SK-N-SH (cell line): Measurements from ENCODE around the gene LCE3A. TPM values are rescaled to one million over a fixed set of nuclear protein-coding genes. Genes with fewer than 3 reads are reported as not detected.

Experiments used
- CTCF ChIA-PET: fragments of 300-600, 350-600 bp; formaldehyde crosslinking; extraction: SDS; loops from one replicate; lab custom pipeline; 2021; lab: Yijun Ruan, JAX
- POLR2A ChIA-PET: fragments of 350-600 bp; sonication (Branson Sonifier 250); formaldehyde crosslinking; extraction: SDS; loops from one replicate; lab custom pipeline; 2020; ENCODE audit warnings: antibody characterized with exemption, inconsistent platforms; lab: Yijun Ruan, JAX
- DNase-seq: peaks from one replicate; pipeline ENCODE4 v3.0.0; 2012
- H2AFZ ChIP-seq: fragments of 200-600 bp; sonication (generic); 2 replicates; pipeline ENCODE4 v1.8.1; 2016; ENCODE audit warnings: antibody characterized with exemption, mild to moderate bottlenecking, low read depth
- H3F3A ChIP-seq: fragments of 200-600 bp; sonication (generic); replicated peaks from 2 replicates; pipeline ENCODE3; 2016; ENCODE audit warnings: antibody characterized with exemption, mild to moderate bottlenecking; ENCODE audit not compliant: insufficient read depth
- H3K27ac ChIP-seq, 2 experiments: fragments of 200-500 bp in 1 of 2; fragments of 200-600 bp in 1 of 2; sonication (Bioruptor generic) in 1 of 2; sonication (generic), shearing (Covaris generic) in 1 of 2; 2 replicates each; pipeline versions ENCODE4 v1.5.1 to v1.6.1; 2014 to 2016; ENCODE audit warnings: low read depth in 2 of 2, inconsistent platforms in 1 of 2, low read length in 1 of 2, mild to moderate bottlenecking in 1 of 2, mixed read lengths in 1 of 2
- H3K27me3 ChIP-seq: fragments of 200-600 bp; sonication (generic), shearing (Covaris generic); 2 replicates; pipeline ENCODE4 v1.6.1; 2016; ENCODE audit warnings: mixed run types; ENCODE audit not compliant: insufficient read depth
- H3K36me3 ChIP-seq, 2 experiments: fragments of 200-500 bp in 1 of 2; fragments of 200-600 bp in 1 of 2; sonication (Bioruptor generic) in 1 of 2; sonication (generic) in 1 of 2; replicated peaks in 1 of 2; 2 replicates each; pipeline versions ENCODE3 to v1.5.1; 2014 to 2016; ENCODE audit warnings: low read length in 1 of 2, mild to moderate bottlenecking in 1 of 2; ENCODE audit not compliant: insufficient read depth in 2 of 2, control insufficient read depth in 1 of 2
- H3K4me1 ChIP-seq, 2 experiments: fragments of 200-500 bp in 1 of 2; fragments of 200-600 bp in 1 of 2; sonication (Bioruptor generic) in 1 of 2; sonication (generic), shearing (Covaris generic) in 1 of 2; 2 replicates each; pipeline versions ENCODE4 v1.5.1 to v1.6.1; 2014 to 2016; ENCODE audit warnings: low read depth in 1 of 2, low read length in 1 of 2, mixed run types in 1 of 2; ENCODE audit not compliant: insufficient read depth in 2 of 2, control insufficient read depth in 1 of 2
- H3K4me2 ChIP-seq: fragments of 200-600 bp; sonication (generic), shearing (Covaris generic); 2 replicates; pipeline ENCODE4 v1.6.1; 2017; ENCODE audit warnings: mixed run types
- H3K4me3 ChIP-seq, 2 experiments: fragments of 200-500 bp in 1 of 2; fragments of 200-600 bp in 1 of 2; sonication (Bioruptor generic) in 1 of 2; sonication (generic), shearing (Covaris generic) in 1 of 2; 2 replicates each; pipeline versions ENCODE4 v1.5.1 to v1.8.1; 2014 to 2016; ENCODE audit warnings: low read depth in 2 of 2, inconsistent platforms in 1 of 2, low read length in 1 of 2, mild to moderate bottlenecking in 1 of 2, mixed read lengths in 1 of 2, moderate library complexity in 1 of 2
- H3K79me2 ChIP-seq: fragments of 200-600 bp; sonication (generic); 2 replicates; pipeline ENCODE4 v1.8.1; 2017; ENCODE audit warnings: mild to moderate bottlenecking; ENCODE audit not compliant: insufficient read depth
- H3K9ac ChIP-seq: fragments of 200-600 bp; sonication (generic); 2 replicates; pipeline ENCODE4 v1.6.1; 2017; ENCODE audit warnings: mixed run types
- H3K9me2 ChIP-seq: fragments of 200-600 bp; sonication (generic); 2 replicates; pipeline ENCODE4 v1.6.1; 2017; ENCODE audit warnings: mixed run types
- H3K9me3 ChIP-seq: fragments of 200-600 bp; sonication (generic); 2 replicates; pipeline ENCODE4 v1.6.1; 2017; ENCODE audit warnings: mixed run types, mild to moderate bottlenecking, moderate library complexity
- H4K20me1 ChIP-seq: fragments of 200-600 bp; sonication (generic); 2 replicates; pipeline ENCODE4 v1.6.1; 2017; ENCODE audit warnings: mild to moderate bottlenecking, mixed run types; ENCODE audit not compliant: insufficient read depth
- EP300 ChIP-seq, 2 experiments: IDR thresholded peaks; 2 replicates each; pipeline versions ENCODE4 v1.4.0 to v1.6.1; 2012; ENCODE audit warnings: borderline replicate concordance in 1 of 2, low read depth in 1 of 2, low read length in 1 of 2
- FOSL2 ChIP-seq: IDR thresholded peaks from 2 replicates; pipeline ENCODE4 v1.4.0; 2012; ENCODE audit warnings: low read depth, mild to moderate bottlenecking, moderate library complexity, borderline replicate concordance
- JUND ChIP-seq: IDR thresholded peaks from 2 replicates; pipeline ENCODE4 v1.4.0; 2012
- MEF2A ChIP-seq: IDR thresholded peaks from 2 replicates; pipeline ENCODE4 v1.4.0; 2012; ENCODE audit warnings: low read depth, borderline replicate concordance
- NFIC ChIP-seq: IDR thresholded peaks from 2 replicates; pipeline ENCODE4 v1.4.0; 2012; ENCODE audit warnings: borderline replicate concordance
- POLR2AphosphoS5 ChIP-seq: IDR thresholded peaks from 2 replicates; pipeline ENCODE4 v1.6.1; 2012; ENCODE audit warnings: low read depth, low read length
- RFX5 ChIP-seq: IDR thresholded peaks from 2 replicates; pipeline ENCODE4 v1.6.1; 2012; ENCODE audit warnings: mild to moderate bottlenecking, improper control_type of control experiment, low read length
- SIN3A ChIP-seq: IDR thresholded peaks from 2 replicates; pipeline ENCODE4 v1.6.1; 2012; ENCODE audit warnings: low read depth, mild to moderate bottlenecking, low read length, moderate library complexity, borderline replicate concordance
- SMC3 ChIP-seq: IDR thresholded peaks from 2 replicates; pipeline ENCODE4 v1.6.1; 2012; ENCODE audit warnings: low read depth, low read length, improper control_type of control experiment
- TCF12 ChIP-seq: IDR thresholded peaks from 2 replicates; pipeline ENCODE4 v1.4.0; 2012
- TEAD4 ChIP-seq: IDR thresholded peaks from 2 replicates; pipeline ENCODE4 v1.4.0; 2012; ENCODE audit warnings: mild to moderate bottlenecking, borderline replicate concordance; ENCODE audit not compliant: insufficient read depth
- YY1 ChIP-seq: IDR thresholded peaks from 2 replicates; pipeline ENCODE4 v1.4.0; 2012; ENCODE audit warnings: low read depth, mild to moderate bottlenecking
- WGBS: methylation state at CpG from one replicate; pipeline ENCODE4 v1.1.6; 2017; ENCODE audit warnings: low lambda C conversion rate; 5-methylcytosine and 5-hydroxymethylcytosine counted together
- polyA plus RNA-seq, 3 experiments: library from polyadenylated mRNA; depleted of rRNA; stranded (reverse); fragments of >200 nt; gene quantifications; 2 replicates each; pipeline ENCODE4 v1.2.3, GENCODE V29; 2012
- TF ChIP-seq, protein P1 (sequence below): IDR thresholded peaks from 2 replicates; pipeline ENCODE4; 2012
- TF ChIP-seq, protein P2 (sequence below): IDR thresholded peaks from 2 replicates; pipeline ENCODE4 v1.4.0; 2012; ENCODE audit warnings: low read depth, borderline replicate concordance

The LCE3A gene
- polyA plus RNA-seq, 1 of the 3 experiments (the other 2 are of a cell fraction): not detected

DNA sequence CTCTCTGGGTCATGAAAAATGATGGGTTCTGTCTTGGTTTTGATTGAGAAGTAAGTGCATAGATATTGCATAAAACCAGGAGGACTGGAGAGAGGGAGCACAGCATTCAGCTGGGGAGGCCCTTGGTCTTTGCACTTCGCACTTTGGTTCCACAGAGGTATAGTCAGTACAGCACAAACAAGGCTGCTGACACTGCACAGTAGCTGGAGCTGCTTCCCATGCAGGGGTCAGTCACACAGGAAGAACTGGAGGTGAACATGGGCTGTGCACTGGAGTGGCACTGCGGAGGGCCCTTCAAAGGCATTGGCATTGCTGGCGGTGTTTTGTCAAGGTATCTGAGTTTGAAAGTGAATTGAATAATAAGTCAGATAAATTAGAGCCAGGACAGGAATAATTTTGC, 35.7 kb upstream of the LCE3A start (continued):
- TF ChIP-seq, protein P1, sequence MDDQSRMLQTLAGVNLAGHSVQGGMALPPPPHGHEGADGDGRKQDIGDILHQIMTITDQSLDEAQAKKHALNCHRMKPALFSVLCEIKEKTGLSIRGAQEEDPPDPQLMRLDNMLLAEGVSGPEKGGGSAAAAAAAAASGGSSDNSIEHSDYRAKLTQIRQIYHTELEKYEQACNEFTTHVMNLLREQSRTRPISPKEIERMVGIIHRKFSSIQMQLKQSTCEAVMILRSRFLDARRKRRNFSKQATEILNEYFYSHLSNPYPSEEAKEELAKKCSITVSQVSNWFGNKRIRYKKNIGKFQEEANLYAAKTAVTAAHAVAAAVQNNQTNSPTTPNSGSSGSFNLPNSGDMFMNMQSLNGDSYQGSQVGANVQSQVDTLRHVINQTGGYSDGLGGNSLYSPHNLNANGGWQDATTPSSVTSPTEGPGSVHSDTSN: no peak
- no peak for TF ChIP-seq TCF12

DNA sequence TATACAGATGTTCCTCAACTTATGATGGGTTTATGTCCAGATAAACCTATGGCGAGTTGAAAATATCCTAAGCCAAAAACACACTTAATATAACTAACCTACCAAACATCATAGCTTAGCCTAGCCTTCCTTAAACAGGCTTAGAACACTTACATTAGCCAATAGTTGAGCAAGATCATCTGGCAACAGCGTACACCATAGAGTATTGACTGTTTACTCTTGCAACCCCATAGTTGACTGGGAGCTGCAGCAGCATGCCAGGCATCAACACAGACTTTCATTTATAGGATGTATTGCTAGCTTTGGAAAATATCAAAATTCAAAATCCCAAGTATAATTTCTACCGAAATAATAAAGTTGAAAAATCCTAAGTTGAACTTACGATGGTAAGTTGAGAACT, 34.8 kb upstream of the LCE3A start:
- no peak for DNase-seq
- Histone ChIP-seq H3K27ac (no peak overlapping the region), H3K9me3 (no peaks in the 10 kb centered on the region), H3K36me3 (no peaks in the 10 kb centered on the region), H3K27me3 (no peaks in the 10 kb centered on the region), H3K79me2 (no peaks in the 10 kb centered on the region), H3K9me2 (no peaks in the 10 kb centered on the region), H3K9ac (no peak overlapping the region), H3K4me2 (no peak overlapping the region), H3F3A (peaks cover 6% of the 10 kb centered on the region), H2AFZ (no peak overlapping the region), H3K4me3 (no peak overlapping the region), H4K20me1 (no peaks in the 10 kb centered on the region), H3K4me1 (no peaks in the 10 kb centered on the region)
- ChIA-PET POLR2A (no interaction called here), CTCF (interaction anchor here (0.6 kb wide), 1 partner anchor 780 kb away, joined by 3 read pairs; no protein-coding TSS in a partner anchor)
- TF ChIP-seq TCF12: no peak
- TF ChIP-seq, protein P1: no peak
- TF ChIP-seq SMC3: no peak
- TF ChIP-seq NFIC: no peak
- no peak for TF ChIP-seq MEF2A
- no peak for TF ChIP-seq POLR2AphosphoS5
- no peak for TF ChIP-seq FOSL2
- no peak for TF ChIP-seq TEAD4
- TF ChIP-seq RFX5: no peak
- no peak for TF ChIP-seq JUND
- TF ChIP-seq, protein P2, sequence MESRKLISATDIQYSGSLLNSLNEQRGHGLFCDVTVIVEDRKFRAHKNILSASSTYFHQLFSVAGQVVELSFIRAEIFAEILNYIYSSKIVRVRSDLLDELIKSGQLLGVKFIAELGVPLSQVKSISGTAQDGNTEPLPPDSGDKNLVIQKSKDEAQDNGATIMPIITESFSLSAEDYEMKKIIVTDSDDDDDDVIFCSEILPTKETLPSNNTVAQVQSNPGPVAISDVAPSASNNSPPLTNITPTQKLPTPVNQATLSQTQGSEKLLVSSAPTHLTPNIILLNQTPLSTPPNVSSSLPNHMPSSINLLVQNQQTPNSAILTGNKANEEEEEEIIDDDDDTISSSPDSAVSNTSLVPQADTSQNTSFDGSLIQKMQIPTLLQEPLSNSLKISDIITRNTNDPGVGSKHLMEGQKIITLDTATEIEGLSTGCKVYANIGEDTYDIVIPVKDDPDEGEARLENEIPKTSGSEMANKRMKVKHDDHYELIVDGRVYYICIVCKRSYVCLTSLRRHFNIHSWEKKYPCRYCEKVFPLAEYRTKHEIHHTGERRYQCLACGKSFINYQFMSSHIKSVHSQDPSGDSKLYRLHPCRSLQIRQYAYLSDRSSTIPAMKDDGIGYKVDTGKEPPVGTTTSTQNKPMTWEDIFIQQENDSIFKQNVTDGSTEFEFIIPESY: no peak
- TF ChIP-seq EP300 (IDR thresholded peaks at IDR 0.05; ENCODE audit: borderline replicate concordance in 1 of 2, low read depth in 1 of 2, low read length in 1 of 2): no peak
- TF ChIP-seq SIN3A: no peak
- no peak for TF ChIP-seq YY1
- WGBS: 4% methylated on average over 4 of the region's 4 CpGs
